KMS-11 (cell line): Measurements from ENCODE around the gene CHST13.

Experiments used
- H2AFZ ChIP-seq: fragments of 200-600 bp; sonication (generic); 2 replicates; pipeline ENCODE4 v1.6.1; 2016; ENCODE audit warnings: antibody characterized with exemption, mixed run types, low read depth
- H3K27ac ChIP-seq: fragments of 200-600 bp; sonication (generic); 2 replicates; pipeline ENCODE4 v1.6.1; 2016; ENCODE audit warnings: mild to moderate bottlenecking, mixed run types
- H3K27me3 ChIP-seq: fragments of 200-600 bp; sonication (generic); 2 replicates; pipeline ENCODE4 v1.6.1; 2017; ENCODE audit warnings: mild to moderate bottlenecking, low read depth, mixed run types, moderate library complexity; ENCODE audit not compliant: insufficient read depth
- H3K36me3 ChIP-seq: fragments of 200-600 bp; sonication (generic); 2 replicates; pipeline ENCODE4 v1.6.1; 2017; ENCODE audit warnings: mild to moderate bottlenecking, mixed run types; ENCODE audit not compliant: insufficient read depth
- H3K4me1 ChIP-seq: fragments of 200-600 bp; sonication (generic); 2 replicates; pipeline ENCODE4 v1.6.1; 2016; ENCODE audit warnings: mild to moderate bottlenecking, low read depth, mixed run types; ENCODE audit not compliant: poor library complexity, severe bottlenecking
- H3K4me2 ChIP-seq: fragments of 200-600 bp; sonication (generic); 2 replicates; pipeline ENCODE4 v1.7.0; 2016; ENCODE audit warnings: mild to moderate bottlenecking, mixed run types
- H3K4me3 ChIP-seq: fragments of 200-600 bp; sonication (generic); IDR thresholded peaks from 2 replicates; pipeline ENCODE4 v1.6.1; 2017; ENCODE audit warnings: low read depth, low read length, mixed read lengths; ENCODE audit not compliant: insufficient read depth
- H3K79me2 ChIP-seq: fragments of 200-600 bp; sonication (generic); 2 replicates; pipeline ENCODE4 v1.6.1; 2016; ENCODE audit warnings: low read depth, mixed run types; ENCODE audit not compliant: insufficient read depth
- H3K9ac ChIP-seq: fragments of 200-600 bp; sonication (generic); 2 replicates; pipeline ENCODE4 v1.6.1; 2016; ENCODE audit warnings: mild to moderate bottlenecking, mixed run types
- H4K20me1 ChIP-seq: fragments of 200-600 bp; sonication (generic); 2 replicates; pipeline ENCODE4 v1.6.1; 2016; ENCODE audit warnings: mild to moderate bottlenecking, mixed run types; ENCODE audit not compliant: insufficient read depth
- CTCF ChIP-seq: fragments of 200-600 bp; sonication (generic); conservative IDR thresholded peaks from 2 replicates; pipeline ENCODE4 v1.6.1; 2017; ENCODE audit warnings: low read depth, mild to moderate bottlenecking, antibody characterized with exemption, low read length, moderate library complexity, mixed read lengths

Gene CHST13

GRCh38 chr3:126538966-126539365 is 15.0 kb downstream of the CHST13 start:
- H3K79me2 ChIP-seq = no peaks in the 10 kb centered on the region
- no peak overlapping the region for H3K9ac ChIP-seq
- H4K20me1 ChIP-seq = no peaks in the 10 kb centered on the region
- H3K4me1 ChIP-seq = no peaks in the 10 kb centered on the region
- no peak for TF ChIP-seq CTCF
- no peak overlapping the region for H3K4me2 ChIP-seq
- H3K27ac ChIP-seq = no peak overlapping the region
- no peak overlapping the region for H2AFZ ChIP-seq
- no peaks in the 10 kb centered on the region; the same call in 1 of the 2 replicates for H3K27me3 ChIP-seq
- no peaks in the 10 kb centered on the region for H3K36me3 ChIP-seq
- H3K4me3 ChIP-seq = no peak overlapping the region

- Histone ChIP-seq H3K27me3 (no peaks in the 10 kb centered on the region; the same call in 1 of the 2 replicates), H3K36me3 (no peaks in the 10 kb centered on the region), H3K4me3 (no peak overlapping the region), H3K4me1 (no peaks in the 10 kb centered on the region), H3K9ac (no peak overlapping the region), H3K79me2 (no peaks in the 10 kb centered on the region), H3K27ac (no peak overlapping the region), H4K20me1 (no peaks in the 10 kb centered on the region), H2AFZ (no peak overlapping the region), H3K4me2 (no peak overlapping the region)
- TF ChIP-seq CTCF = no peak
These were observed 15.7 kb downstream of the CHST13 start for GRCh38 chr3:126539558-126540250.

- Histone ChIP-seq H3K27ac (no peak overlapping the region), H3K4me1 (no peaks in the 10 kb centered on the region)
These were observed 16.4 kb downstream of the CHST13 start for GRCh38 chr3:126540342-126540849.

DNA sequence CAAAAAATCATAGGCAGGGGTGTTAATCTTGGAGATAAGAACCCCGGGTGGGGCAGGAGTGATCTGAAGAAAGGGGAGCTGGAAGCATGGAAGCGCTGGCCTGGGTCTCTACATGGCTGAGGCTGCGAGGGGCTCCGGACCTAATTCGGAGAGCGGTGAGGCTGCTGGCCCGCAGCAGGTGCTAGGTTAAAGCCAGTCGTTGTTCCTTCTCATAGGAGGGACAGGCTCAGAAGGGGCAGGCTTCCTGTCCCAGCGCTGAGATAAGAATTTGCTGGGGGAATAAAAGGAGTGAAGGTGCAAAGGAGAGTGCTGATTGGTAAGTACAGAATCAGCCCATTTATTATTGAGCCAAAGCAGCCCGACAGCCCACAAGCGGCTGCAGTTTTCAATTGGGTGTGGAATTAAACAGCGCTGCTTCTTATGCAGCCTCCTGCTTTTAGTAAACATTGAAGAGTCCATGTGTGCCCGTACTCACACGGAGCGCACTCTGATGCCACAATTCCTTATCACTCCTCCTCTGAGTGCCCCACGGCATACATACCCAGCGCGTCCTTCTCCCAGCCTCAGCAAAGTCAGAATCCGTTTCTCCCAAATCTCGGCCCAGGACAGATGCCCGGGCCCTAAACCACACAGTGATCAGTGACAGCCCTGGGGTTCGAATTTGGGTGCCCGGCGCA is 17.1 kb downstream of the CHST13 start:
- no peaks in the 10 kb centered on the region for H3K27me3 ChIP-seq
- no peak for TF ChIP-seq CTCF
- H3K79me2 ChIP-seq = no peaks in the 10 kb centered on the region
- no peak overlapping the region for H3K4me2 ChIP-seq
- no peak overlapping the region for H2AFZ ChIP-seq
- H3K27ac ChIP-seq = no peak overlapping the region
- no peaks in the 10 kb centered on the region for H3K36me3 ChIP-seq
- no peaks in the 10 kb centered on the region for H4K20me1 ChIP-seq
- H3K4me3 ChIP-seq = no peak overlapping the region
- no peak overlapping the region for H3K9ac ChIP-seq
- no peaks in the 10 kb centered on the region for H3K4me1 ChIP-seq

More at GRCh38 chr3:126540342-126540849, 16.4 kb downstream of the CHST13 start:
- Histone ChIP-seq H3K79me2 (no peaks in the 10 kb centered on the region), H3K27me3 (no peaks in the 10 kb centered on the region), H2AFZ (no peak overlapping the region), H3K36me3 (no peaks in the 10 kb centered on the region), H3K9ac (no peak overlapping the region), H4K20me1 (no peaks in the 10 kb centered on the region), H3K4me2 (no peak overlapping the region), H3K4me3 (no peak overlapping the region)
- no peak for TF ChIP-seq CTCF
